GM12875 (cell line): ENCODE data around the gene BAZ1B.

Experiments used
- H3K4me3 ChIP-seq: one replicate; pipeline ENCODE4 v1.5.1; 2011; ENCODE audit warnings: low read depth, low read length, control low read depth
- TF ChIP-seq, protein P1 (sequence below): IDR thresholded peaks from 2 replicates; pipeline ENCODE4 v1.5.1; 2011; ENCODE audit warnings: low read depth, mild to moderate bottlenecking, control low read depth, inconsistent platforms, low read length, moderate library complexity, borderline replicate concordance; ENCODE audit not compliant: insufficient read depth

The BAZ1B gene

DNA sequence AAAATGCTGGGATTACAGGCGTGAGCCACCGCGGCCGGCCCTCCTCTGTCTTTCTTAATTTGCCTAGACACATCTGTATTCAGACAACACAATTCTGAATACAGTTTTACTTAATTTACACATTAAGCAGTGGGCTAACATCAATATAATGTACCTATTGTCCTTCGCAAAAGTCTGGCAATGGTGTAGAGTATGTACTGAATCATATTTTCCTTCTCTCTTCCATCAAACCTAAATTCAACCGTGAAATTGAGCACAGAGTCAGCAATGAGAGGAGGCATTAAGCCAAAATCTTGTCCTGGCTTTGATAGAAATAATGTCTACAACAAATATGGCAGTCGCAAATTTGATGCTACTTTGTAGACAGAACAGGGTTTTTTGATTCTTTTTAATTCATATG, 58.1 kb downstream of the BAZ1B start:
- TF ChIP-seq, protein P1, sequence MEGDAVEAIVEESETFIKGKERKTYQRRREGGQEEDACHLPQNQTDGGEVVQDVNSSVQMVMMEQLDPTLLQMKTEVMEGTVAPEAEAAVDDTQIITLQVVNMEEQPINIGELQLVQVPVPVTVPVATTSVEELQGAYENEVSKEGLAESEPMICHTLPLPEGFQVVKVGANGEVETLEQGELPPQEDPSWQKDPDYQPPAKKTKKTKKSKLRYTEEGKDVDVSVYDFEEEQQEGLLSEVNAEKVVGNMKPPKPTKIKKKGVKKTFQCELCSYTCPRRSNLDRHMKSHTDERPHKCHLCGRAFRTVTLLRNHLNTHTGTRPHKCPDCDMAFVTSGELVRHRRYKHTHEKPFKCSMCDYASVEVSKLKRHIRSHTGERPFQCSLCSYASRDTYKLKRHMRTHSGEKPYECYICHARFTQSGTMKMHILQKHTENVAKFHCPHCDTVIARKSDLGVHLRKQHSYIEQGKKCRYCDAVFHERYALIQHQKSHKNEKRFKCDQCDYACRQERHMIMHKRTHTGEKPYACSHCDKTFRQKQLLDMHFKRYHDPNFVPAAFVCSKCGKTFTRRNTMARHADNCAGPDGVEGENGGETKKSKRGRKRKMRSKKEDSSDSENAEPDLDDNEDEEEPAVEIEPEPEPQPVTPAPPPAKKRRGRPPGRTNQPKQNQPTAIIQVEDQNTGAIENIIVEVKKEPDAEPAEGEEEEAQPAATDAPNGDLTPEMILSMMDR = no peak

DNA sequence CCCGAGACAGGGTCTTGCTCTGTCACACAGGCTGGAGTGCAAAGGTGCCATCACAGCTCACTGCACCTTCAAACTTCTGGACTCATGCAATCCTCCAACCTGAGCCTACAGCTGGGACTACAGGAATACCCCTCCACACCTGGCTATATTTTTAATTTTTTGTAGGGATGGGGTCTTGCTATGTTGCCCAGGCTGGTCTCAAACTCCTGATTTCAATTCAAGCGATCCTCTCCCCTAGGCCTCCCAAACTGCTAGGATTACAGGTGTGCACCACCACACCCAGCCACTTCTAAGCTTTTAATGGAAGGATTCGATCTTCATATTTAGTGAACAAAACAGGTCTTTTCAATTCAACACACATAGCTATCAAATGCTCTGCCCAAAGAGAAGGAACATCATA, 58.8 kb downstream of the BAZ1B start:
- TF ChIP-seq, protein P1 = no peak

More for the DNA sequence above, 58.1 kb downstream of the BAZ1B start:
- no peak overlapping the region for H3K4me3 ChIP-seq

DNA sequence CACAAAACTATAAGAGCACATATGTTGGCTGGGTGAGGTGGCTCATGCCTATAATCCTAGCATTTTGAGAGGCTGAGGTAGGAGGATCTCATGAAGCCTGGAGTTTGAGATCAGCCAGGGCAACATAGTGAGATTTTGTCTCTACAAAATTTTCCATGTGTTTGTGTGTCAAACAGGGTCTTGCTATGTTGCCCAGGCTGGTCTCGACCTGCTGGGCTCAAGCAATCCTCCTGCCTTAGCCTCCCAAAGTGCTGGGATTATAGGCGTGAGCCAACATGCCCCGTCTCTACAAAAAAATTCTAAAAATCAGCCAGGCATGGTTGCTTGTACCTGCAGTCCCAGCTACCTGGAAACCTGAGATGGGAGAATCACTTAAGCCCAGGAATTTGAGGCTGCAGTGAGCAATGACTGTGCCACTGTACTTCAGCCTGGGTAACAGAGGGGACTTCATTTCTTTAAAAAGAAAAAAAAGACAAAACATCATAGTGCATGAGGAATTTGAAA, 60.3 kb downstream of the BAZ1B start:
- no peak overlapping the region for H3K4me3 ChIP-seq
- TF ChIP-seq, protein P1 = no peak

More for the DNA sequence above, 58.8 kb downstream of the BAZ1B start:
- H3K4me3 ChIP-seq = no peak overlapping the region

DNA sequence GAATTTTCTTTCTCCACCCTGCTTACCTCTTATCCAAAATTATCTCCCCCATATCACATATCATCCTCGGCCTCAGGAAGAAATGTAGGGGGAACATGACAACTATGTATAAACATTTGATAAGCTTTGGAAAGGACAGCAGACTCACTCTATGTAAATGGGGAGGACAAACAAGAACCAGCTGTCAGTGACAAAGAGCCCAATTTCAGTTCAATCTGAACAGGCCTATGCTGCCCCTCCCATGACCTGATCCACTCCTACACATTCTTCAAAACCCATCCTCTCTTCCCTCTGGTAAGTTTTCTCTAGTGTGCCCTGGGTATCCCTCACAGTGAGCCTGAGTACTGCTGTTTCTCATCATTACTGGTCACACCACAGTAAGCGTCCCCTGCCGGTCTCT, 67.7 kb downstream of the BAZ1B start:
- TF ChIP-seq, protein P1 = no peak
- H3K4me3 ChIP-seq = no peak overlapping the region

DNA sequence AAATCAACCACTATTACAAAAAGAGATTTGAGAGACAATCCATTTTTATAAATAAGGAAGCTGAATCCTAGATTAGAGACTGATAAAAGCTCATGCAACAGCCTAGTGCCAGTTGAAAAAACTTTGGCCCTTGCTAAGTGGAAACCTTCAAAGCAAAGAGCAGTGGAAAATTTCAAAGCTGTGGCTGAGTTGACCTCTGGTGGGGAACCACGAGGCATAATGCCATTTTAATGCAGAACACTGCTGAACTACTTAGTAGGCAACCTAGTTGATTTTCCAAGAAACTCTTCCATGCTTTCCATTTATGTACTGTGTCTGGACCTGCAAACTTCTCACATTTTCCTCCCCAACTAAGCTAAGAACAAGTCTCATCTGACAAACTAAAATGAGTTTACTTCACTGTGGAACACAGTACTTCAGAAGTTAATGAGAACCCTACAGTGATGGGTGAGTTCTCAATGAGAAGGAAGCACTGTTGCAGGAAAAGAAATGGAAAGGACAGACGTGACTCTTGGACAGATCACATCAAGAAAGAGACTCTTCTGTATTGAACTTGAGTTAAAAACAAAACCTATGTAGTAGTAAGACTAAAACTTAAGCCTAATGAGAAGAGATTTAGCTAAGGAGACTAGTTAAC, 69.0 kb downstream of the BAZ1B start:
- TF ChIP-seq, protein P1 = no peak
- H3K4me3 ChIP-seq = no peak overlapping the region

DNA sequence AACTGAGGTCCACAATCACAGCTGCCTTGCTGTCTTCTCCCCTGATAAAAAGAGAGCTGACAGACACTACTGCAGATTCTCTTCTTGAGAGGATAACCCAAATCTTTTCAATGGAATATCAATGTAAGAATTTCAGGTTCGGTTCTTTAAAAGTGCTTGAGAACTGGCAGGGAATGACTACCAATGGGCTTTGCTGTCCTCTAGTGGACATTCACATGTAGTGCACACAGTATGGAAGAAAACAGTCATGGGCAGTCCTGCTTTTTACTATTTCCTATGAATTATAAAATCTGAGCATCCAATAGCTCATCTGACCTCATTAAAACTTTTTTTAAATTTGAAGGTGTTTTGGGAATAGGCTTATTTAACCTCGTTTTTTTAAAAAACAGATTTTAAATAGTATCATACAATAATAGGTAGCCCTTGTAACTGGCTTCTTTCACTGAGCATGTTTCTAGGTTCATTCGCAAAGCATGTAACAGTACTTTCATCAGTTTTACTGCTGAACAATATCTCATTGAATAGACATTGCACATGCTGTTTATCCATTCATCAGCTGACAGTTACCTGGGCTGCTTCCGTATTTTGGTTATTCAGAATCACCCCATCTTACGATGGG, 70.2 kb downstream of the BAZ1B start:
- no peak overlapping the region for H3K4me3 ChIP-seq
- TF ChIP-seq, protein P1 = peak; percentile 88

DNA sequence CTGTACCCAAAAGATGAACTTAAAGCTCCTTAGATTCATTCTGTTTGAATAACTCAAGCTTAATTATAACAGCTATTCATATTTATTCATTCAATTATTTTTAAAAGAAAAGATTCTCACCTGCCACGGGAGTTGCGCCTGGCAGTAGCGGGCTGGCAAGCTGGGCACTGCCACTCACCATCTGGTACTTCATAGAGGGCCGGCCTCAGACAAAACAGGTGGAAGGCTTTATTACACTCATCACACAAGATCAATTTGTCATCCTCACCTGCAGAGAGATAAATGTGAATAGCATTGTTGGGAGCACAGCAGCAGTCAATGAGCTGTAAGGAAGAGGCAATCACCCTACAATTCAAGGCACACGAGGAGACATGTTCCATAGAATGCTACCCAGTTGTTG, 72.7 kb downstream of the BAZ1B start:
- H3K4me3 ChIP-seq = no peak overlapping the region
- TF ChIP-seq, protein P1 = no peak
